IMR-90 (cell line): ENCODE measurements around the gene PRKAR1B. TPM values are rescaled to one million over a fixed set of nuclear protein-coding genes. Genes with fewer than 3 reads are reported as not detected.

Source experiments
- ATAC-seq: fragments of 200-7000 bp; cut with Tn5 transposase; 2 replicates; pipeline ENCODE4 v1.9.1; 2020; ENCODE audit warnings: low read depth, mild to moderate bottlenecking, moderate library complexity
- BruUV-seq: library from RNA; stranded (reverse); fragments of 400-500 nt; replicated peaks from 2 replicates; lab custom pipeline; 2021; lab: Mats Ljungman, UMichigan
- CTCF ChIA-PET: fragments of 300-600 bp; formaldehyde crosslinking; extraction: SDS; loops from one replicate; lab custom pipeline; 2021; ENCODE audit warnings: antibody characterized with exemption; lab: Yijun Ruan, JAX
- POLR2A ChIA-PET: fragments of 300-600 bp; sonication (Branson Sonifier 250); formaldehyde crosslinking; loops from one replicate; lab custom pipeline; 2022; ENCODE audit warnings: antibody characterized with exemption; ENCODE audit not compliant: unreplicated experiment; lab: Charles Lee
- DNase-seq: peaks from one replicate; pipeline ENCODE4 v3.0.0; 2013
- H2AFZ ChIP-seq: replicated peaks from 2 replicates; pipeline ENCODE3; 2013; ENCODE audit warnings: low read length, mild to moderate bottlenecking; ENCODE audit not compliant: poor library complexity
- H2AK5ac ChIP-seq: 2 replicates; pipeline ENCODE4 v1.6.1; 2013; ENCODE audit warnings: low read depth, low read length, inconsistent platforms
- H2AK9ac ChIP-seq: replicated peaks from 2 replicates; pipeline ENCODE3; 2013; ENCODE audit warnings: mild to moderate bottlenecking, low read depth, low read length, moderate library complexity; ENCODE audit not compliant: poor library complexity
- H2BK120ac ChIP-seq: 2 replicates; pipeline ENCODE4 v1.6.1; 2013; ENCODE audit warnings: low read depth, low read length, inconsistent platforms
- H2BK15ac ChIP-seq: 3 replicates; pipeline ENCODE4 v1.6.1; 2013; ENCODE audit warnings: low read depth, low read length, inconsistent platforms
- H2BK20ac ChIP-seq: 2 replicates; pipeline ENCODE4 v1.6.1; 2013; ENCODE audit warnings: low read depth, mild to moderate bottlenecking, inconsistent platforms, low read length, moderate library complexity
- H2BK5ac ChIP-seq: 2 replicates; pipeline ENCODE4 v1.6.1; 2013; ENCODE audit warnings: mild to moderate bottlenecking, low read depth, low read length, inconsistent platforms; ENCODE audit not compliant: poor library complexity, severe bottlenecking
- H3K14ac ChIP-seq: replicated peaks from 2 replicates; pipeline ENCODE4 v1.6.1; 2013; ENCODE audit warnings: low read depth, low read length, inconsistent platforms
- H3K18ac ChIP-seq: 2 replicates; pipeline ENCODE4 v1.6.1; 2013; ENCODE audit warnings: low read depth, low read length, control low read depth
- H3K23ac ChIP-seq: 2 replicates; pipeline ENCODE4 v1.6.1; 2013; ENCODE audit warnings: low read depth, low read length, inconsistent platforms
- H3K27ac ChIP-seq: 2 replicates; pipeline ENCODE4 v1.5.1; 2013; ENCODE audit warnings: mild to moderate bottlenecking, control low read depth, low read length; ENCODE audit not compliant: insufficient read depth
- H3K27me3 ChIP-seq: 2 replicates; pipeline ENCODE4 v1.6.1; 2013; ENCODE audit warnings: low read length; ENCODE audit not compliant: control insufficient read depth, insufficient read depth
- H3K36me3 ChIP-seq: 2 replicates; pipeline ENCODE4 v1.6.1; 2013; ENCODE audit warnings: low read length, mixed read lengths; ENCODE audit not compliant: control insufficient read depth, insufficient read depth
- H3K4ac ChIP-seq: 2 replicates; pipeline ENCODE4 v1.6.1; 2013; ENCODE audit warnings: low read depth, low read length, inconsistent platforms
- H3K4me1 ChIP-seq: 2 replicates; pipeline ENCODE4 v1.6.1; 2013; ENCODE audit warnings: low read length, mixed read lengths; ENCODE audit not compliant: control insufficient read depth, insufficient read depth
- H3K4me2 ChIP-seq: 2 replicates; pipeline ENCODE4 v1.6.1; 2013; ENCODE audit warnings: low read depth, mild to moderate bottlenecking, control low read depth, low read length, moderate library complexity
- H3K4me3 ChIP-seq: 2 replicates; pipeline ENCODE4 v1.5.1; 2013; ENCODE audit warnings: low read depth, mild to moderate bottlenecking, control low read depth, low read length, moderate library complexity; ENCODE audit not compliant: insufficient read depth
- H3K56ac ChIP-seq: 2 replicates; pipeline ENCODE4 v1.6.1; 2013; ENCODE audit warnings: low read length, inconsistent platforms; ENCODE audit not compliant: insufficient read depth; ENCODE audit errors: extremely low read depth
- H3K79me1 ChIP-seq, 2 experiments: 2 replicates each; pipeline ENCODE4 v1.6.1; 2013; ENCODE audit warnings: low read length in 2 of 2, inconsistent platforms in 1 of 2, low read depth in 1 of 2
- H3K9ac ChIP-seq: 2 replicates; pipeline ENCODE4 v1.6.1; 2013; ENCODE audit warnings: low read depth, low read length, control low read depth
- H3K9me1 ChIP-seq: 2 replicates; pipeline ENCODE4 v1.6.1; 2013; ENCODE audit warnings: low read length, inconsistent platforms; ENCODE audit not compliant: insufficient read depth
- H3K9me3 ChIP-seq: 2 replicates; pipeline ENCODE4 v1.6.1; 2013; ENCODE audit warnings: low read length; ENCODE audit not compliant: control insufficient read depth, insufficient read depth
- H4K20me1 ChIP-seq: 2 replicates; pipeline ENCODE4 v1.6.1; 2013; ENCODE audit warnings: low read length, inconsistent platforms; ENCODE audit not compliant: insufficient read depth
- H4K5ac ChIP-seq: 2 replicates; pipeline ENCODE4 v1.6.1; 2013; ENCODE audit warnings: mild to moderate bottlenecking, low read depth, low read length, control low read depth
- H4K8ac ChIP-seq, 2 experiments: 2 replicates each; pipeline ENCODE4 v1.6.1; 2013; ENCODE audit warnings: low read depth in 2 of 2, low read length in 2 of 2, control low read depth in 1 of 2, inconsistent platforms in 1 of 2
- H4K91ac ChIP-seq: 2 replicates; pipeline ENCODE4 v1.6.1; 2013; ENCODE audit warnings: low read depth, low read length, inconsistent platforms; ENCODE audit not compliant: insufficient read depth
- MXI1 ChIP-seq: IDR thresholded peaks from 2 replicates; pipeline ENCODE4 v1.6.1; 2012; ENCODE audit warnings: low read depth, mild to moderate bottlenecking, low read length, moderate library complexity, borderline replicate concordance
- USF2 ChIP-seq: fragments of 150-350 bp; IDR thresholded peaks from 2 replicates; pipeline ENCODE4 v1.6.1; 2017; ENCODE audit warnings: mild to moderate bottlenecking, antibody characterized with exemption, low read length, low read depth
- WGBS, 2 experiments: methylation state at CpG; one replicate each; pipeline versions ENCODE4 v1.1.5 to v1.1.7; 2013; ENCODE audit warnings: missing lambda C conversion rate in 2 of 2; ENCODE audit not compliant: insufficient read length in 1 of 2; ENCODE audit errors: extremely low coverage in 2 of 2; 5-methylcytosine and 5-hydroxymethylcytosine counted together
- dilution Hi-C: fragments of 300-500 bp; cut with HindIII; formaldehyde crosslinking; loops from one replicate; pipeline ENCODE4 v1.14.3; 2018; ENCODE audit warnings: low sequenced_read_pairs; ENCODE audit not compliant: unreplicated experiment
- in situ Hi-C: fragments of 300-500 bp; cut with MboI; formaldehyde crosslinking; loops from 3 replicates; pipeline ENCODE4 v1.14.3; 2019; ENCODE audit warnings: low sequenced_read_pairs, inconsistent platforms, mixed read lengths
- intact Hi-C: fragments of 100-400 bp; cut with micrococcal nuclease; formaldehyde crosslinking; loops from 2 replicates; pipeline ENCODE4 v1.10.0; 2022
- polyA plus RNA-seq, 3 experiments: library from polyadenylated mRNA; depleted of rRNA; stranded (reverse); fragments of >200 nt; gene quantifications; 2 replicates each; pipeline ENCODE4 v1.2.3, GENCODE V29; 2012; ENCODE audit warnings: low replicate concordance in 1 of 3
- total RNA-seq: library from RNA; depleted of rRNA; stranded (reverse); fragments of >200 nt; gene quantifications from 2 replicates; pipeline ENCODE4 v1.2.3, GENCODE V29; 2012

The PRKAR1B gene
- total and polyA plus RNA-seq, 2 of the 4 experiments (the other 2 are of a cell fraction) = 15.2 to 20.2 TPM

- no peak for TF ChIP-seq USF2
Measured at GRCh38 chr7:631964-632830, 94.9 kb downstream of the PRKAR1B start (continued).

GRCh38 chr7:631291-631711, 95.8 kb downstream of the PRKAR1B start:
- TF ChIP-seq MXI1 = no peak

More at GRCh38 chr7:631291-631711, 95.8 kb downstream of the PRKAR1B start:
- Histone ChIP-seq H4K91ac (no peak overlapping the region), H3K9me1 (no peaks in the 10 kb centered on the region), H3K18ac (no peak overlapping the region), H3K4me2 (no peak overlapping the region), H3K36me3 (no peaks in the 10 kb centered on the region), H3K56ac (no peak overlapping the region), H4K8ac (no peak overlapping the region), H3K27ac (no peak overlapping the region), H3K79me1 (no peaks in the 10 kb centered on the region), H2BK15ac (no peak overlapping the region), H2BK5ac (no peak overlapping the region), H3K27me3 (no peaks in the 10 kb centered on the region), H2AK9ac (no peak overlapping the region), H4K5ac (no peak overlapping the region), H3K23ac (no peak overlapping the region), H2BK20ac (no peak overlapping the region), H3K14ac (no peak overlapping the region), H2AK5ac (no peak overlapping the region), H3K4ac (no peak overlapping the region), H4K20me1 (no peaks in the 10 kb centered on the region), H3K4me1 (no peaks in the 10 kb centered on the region), H2AFZ (no peak overlapping the region), H2BK120ac (no peak overlapping the region), H3K9me3 (no peaks in the 10 kb centered on the region; the same call in 1 of the 2 replicates), H3K4me3 (no peak overlapping the region), H3K9ac (no peak overlapping the region)
- intact Hi-C loops = no loop called here
- WGBS, 2 experiments = 95% methylated on average over 8 of the region's 17 CpGs; no CpG with 5 or more reads in 1 of the 2 experiments
- DNase-seq (no peak), ATAC-seq (no peak)
- POLR2A ChIA-PET = no interaction called here
- CTCF ChIA-PET = no interaction called here
- BruUV-seq = no TSS peak
- in situ Hi-C loops = no loop called here
- dilution Hi-C loops = no loop called here
